22Rv1 (cell line): Measurements from ENCODE around the gene SPATA9.

ENCODE experiments used
- CTCF ChIP-seq: fragments of 450-650 bp; IDR thresholded peaks from 2 replicates; pipeline ENCODE4 v1.5.1; 2017; ENCODE audit warnings: mild to moderate bottlenecking
- ZFX ChIP-seq: fragments of 450-650 bp; IDR thresholded peaks from 2 replicates; pipeline ENCODE4 v1.6.1; 2017; ENCODE audit warnings: antibody characterized with exemption, borderline replicate concordance

GRCh38 chr5:95652849-95653248 is 29.9 kb downstream of the SPATA9 start:
- no peak for TF ChIP-seq CTCF
- no peak for TF ChIP-seq ZFX
